CD4-positive, alpha-beta T cell treated with Interleukin-6 at 100 ng/mL for 8 hours (primary cell): ENCODE results near the gene KRTAP20-3.

Source experiments
- DNase-seq: peaks from one replicate; pipeline ENCODE4 v3.0.0-alpha.2; 2020; ENCODE audit warnings: mixed read lengths, low spot score

The KRTAP20-3 gene

DNA sequence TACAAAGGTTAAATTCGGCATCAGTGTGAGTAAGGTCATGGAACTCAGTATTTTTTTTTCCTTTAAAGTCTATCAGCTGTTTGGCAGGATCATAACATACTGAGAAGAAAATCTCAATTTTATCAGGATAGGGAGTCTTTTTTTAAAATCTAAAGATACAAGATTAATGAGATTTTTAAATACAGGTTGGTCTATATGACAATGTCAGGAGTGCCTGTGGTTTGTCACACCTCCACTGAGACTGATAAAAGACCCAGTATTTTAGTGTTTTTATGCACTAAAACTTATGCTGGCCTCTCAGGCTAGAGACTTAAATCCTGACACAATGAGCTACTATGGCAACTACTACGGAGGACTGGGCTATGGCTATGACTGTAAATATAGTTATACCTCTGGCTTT, at the start of gene KRTAP20-3:
Gene KRTAP20-3, plus strand, starts transcription at position 301 of the 400 bp plus-strand sequence.
- no peak for DNase-seq

DNA sequence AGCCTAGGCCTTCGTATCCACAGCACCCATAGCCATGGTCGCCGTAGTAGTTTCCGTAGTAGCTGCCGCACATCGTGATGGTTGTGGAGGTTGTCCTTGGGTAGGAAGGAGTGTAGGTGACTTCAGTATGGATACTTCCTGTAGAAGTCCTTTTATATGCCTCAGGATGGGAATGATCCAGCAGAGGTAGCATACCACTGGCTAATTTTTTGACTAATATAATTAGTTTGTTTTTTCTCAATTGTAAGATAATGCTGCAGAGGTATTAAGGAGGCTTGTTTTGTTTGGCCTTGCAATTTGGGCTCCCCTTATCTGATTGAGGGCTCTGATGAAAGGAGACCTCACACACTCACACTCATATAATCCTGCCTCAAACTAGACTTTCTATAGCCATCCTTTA, 43.9 kb upstream of the KRTAP20-3 start, which contains the start of gene KRTAP6-2:
Gene KRTAP6-2, minus strand, starts transcription at position 101 of the 400 bp plus-strand sequence. Its CDS starts 28 bp downstream, at position 73.
- no peak for DNase-seq

- DNase-seq, result no peak
Observed at GRCh38 chr21:30600787-30601186, 41.9 kb upstream of the KRTAP20-3 start, which contains the start of gene KRTAP22-1. Gene KRTAP22-1, plus strand, starts transcription at chr21:30601087.

- DNase-seq, result no peak
Observed at GRCh38 chr21:30605968-30606367, 36.7 kb upstream of the KRTAP20-3 start.

DNA sequence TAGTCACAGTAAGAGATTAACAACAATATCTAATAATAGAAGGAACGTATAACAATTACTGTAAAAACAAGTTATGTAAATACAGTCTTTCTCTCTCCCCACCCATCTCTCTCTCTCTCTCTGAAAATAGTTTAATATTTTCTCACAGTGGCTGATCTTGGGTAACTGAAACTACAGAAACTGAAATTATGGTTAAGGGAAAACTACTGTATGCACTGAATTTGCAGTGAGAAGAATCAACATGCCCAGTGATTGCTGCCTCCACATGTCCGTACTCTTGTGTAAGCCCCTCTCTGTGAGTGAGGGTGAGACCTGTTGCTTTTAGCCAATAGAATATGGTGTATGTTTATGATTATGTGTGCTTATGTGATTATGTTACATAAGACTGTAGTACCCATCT, 30.5 kb upstream of the KRTAP20-3 start:
- DNase-seq, result no peak

- no peak for DNase-seq
Observed at GRCh38 chr21:30613836-30614235, 28.8 kb upstream of the KRTAP20-3 start, which contains the start of gene KRTAP6-1. Gene KRTAP6-1, minus strand, starts transcription at chr21:30613930. Its CDS starts 26 bp downstream, at chr21:30613904.

GRCh38 chr21:30615199-30615598, 27.5 kb upstream of the KRTAP20-3 start:
- DNase-seq, result no peak

GRCh38 chr21:30616125-30616524, 26.5 kb upstream of the KRTAP20-3 start, which contains the start of gene KRTAP20-1:
Gene KRTAP20-1, plus strand, starts transcription at chr21:30616425. Its CDS starts 30 bp downstream, at chr21:30616455.
- no peak for DNase-seq

DNA sequence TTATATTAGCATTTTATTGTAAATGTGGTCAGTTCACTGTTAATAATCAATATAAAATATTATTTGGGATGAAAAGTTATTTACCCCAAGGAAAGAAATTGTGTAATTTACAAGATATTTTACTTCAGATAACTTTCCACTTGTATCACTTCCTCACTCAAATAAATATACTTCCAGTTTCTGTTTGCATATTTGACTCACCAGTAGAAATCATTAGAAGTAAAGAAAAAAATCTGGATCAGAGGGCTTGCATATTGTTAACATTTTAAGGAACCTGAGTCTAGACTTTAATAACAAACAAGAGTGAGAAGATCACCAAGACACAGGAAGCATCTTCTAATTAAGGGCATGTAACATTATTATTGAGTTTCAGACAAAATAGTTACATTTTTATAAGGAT, 22.6 kb upstream of the KRTAP20-3 start:
- DNase-seq, result no peak

DNA sequence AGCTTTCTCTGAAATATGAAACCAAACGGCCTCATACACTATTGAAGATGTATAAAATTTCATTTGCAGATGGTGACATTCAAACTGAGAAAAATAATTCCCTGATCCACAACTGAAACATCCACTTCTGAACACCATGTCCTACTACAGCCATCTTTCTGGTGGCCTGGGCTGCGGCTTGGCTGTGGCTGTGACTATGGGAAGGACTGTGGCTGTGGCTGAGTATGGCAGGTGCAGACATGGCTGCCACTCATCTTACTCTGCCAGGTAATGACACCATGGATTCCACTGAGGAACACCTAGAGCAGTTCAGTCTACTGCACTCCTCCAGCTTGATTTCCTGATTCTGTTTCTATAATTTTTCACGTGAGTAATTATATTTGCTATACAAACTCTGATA, 22.1 kb upstream of the KRTAP20-3 start, which contains the start of gene KRTAP20-4:
Gene KRTAP20-4, plus strand, starts transcription at position 106 of the 400 bp plus-strand sequence.
- DNase-seq, result no peak

- DNase-seq, result no peak
Observed at GRCh38 chr21:30623362-30623761, 19.3 kb upstream of the KRTAP20-3 start.

DNA sequence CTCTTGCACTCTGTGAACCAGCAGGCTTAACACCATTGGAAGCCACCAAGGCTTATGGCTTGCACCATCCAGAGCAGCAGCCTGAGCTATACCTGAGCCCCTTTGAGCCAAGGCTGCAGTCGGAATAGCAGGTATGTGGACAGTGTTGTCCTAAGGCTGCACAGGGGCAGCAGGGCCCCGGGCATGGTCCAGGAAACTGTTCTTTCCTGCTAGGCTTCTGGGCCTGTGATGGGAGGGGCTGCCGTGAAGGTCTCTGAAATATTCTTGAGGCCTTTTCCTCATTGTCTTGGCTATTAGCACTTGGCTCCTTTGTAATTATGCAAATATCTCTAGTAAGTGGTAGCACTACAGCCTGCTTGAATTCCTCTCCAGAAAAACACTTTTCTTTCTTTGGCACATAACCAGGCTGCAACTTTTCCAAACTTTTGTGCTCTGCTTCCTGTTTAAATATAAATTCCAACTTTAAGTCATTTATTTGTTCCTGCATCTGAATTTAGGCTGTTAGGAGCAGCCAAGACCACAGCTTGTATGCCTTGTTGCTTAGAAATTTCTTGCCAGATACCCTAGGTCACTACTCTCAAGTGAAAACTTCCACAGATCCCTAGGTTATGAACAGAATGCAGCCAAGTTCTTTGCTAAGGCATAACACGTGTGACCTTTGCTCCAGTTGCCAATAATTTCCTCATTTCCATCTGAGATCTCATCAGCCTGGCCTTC, 17.1 kb upstream of the KRTAP20-3 start:
- DNase-seq, result no peak

- DNase-seq, result no peak
Observed at GRCh38 chr21:30628109-30628508, 14.6 kb upstream of the KRTAP20-3 start.

DNA sequence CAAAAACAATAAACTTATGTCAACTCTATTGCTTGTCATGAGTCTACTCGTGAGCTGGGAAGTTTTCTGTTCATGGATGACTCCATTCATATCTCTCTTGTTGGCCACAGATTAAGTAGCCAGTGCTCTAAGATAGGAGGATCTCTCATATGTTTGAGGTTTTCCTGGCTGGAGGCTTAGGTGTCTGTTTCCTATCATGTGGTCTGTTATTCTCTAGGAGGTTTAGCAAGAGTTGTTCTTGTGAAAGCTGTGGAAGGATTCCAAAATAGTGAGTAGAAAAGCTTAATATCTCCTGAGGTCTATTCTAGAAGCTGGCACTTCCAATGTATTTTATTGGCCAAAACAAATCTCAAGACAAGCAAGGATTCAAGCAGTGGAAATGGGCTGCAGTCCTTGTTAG, 13.5 kb upstream of the KRTAP20-3 start:
- no peak for DNase-seq

GRCh38 chr21:30634906-30635305, 7.8 kb upstream of the KRTAP20-3 start, which contains the start of gene KRTAP20-2:
Gene KRTAP20-2, plus strand, starts transcription at chr21:30635206. Its CDS starts 58 bp downstream, at chr21:30635264.
- no peak for DNase-seq

- no peak for DNase-seq
Observed at GRCh38 chr21:30638686-30639085, 4.0 kb upstream of the KRTAP20-3 start.

GRCh38 chr21:30646904-30647414, 4.3 kb downstream of the KRTAP20-3 start:
- no peak for DNase-seq

- no peak for DNase-seq
Observed at GRCh38 chr21:30652891-30653290, 10.2 kb downstream of the KRTAP20-3 start.

- DNase-seq, result no peak
Observed at GRCh38 chr21:30668776-30669175, 26.1 kb downstream of the KRTAP20-3 start.

- no peak for DNase-seq
Observed at GRCh38 chr21:30672985-30673650, 30.5 kb downstream of the KRTAP20-3 start.

DNA sequence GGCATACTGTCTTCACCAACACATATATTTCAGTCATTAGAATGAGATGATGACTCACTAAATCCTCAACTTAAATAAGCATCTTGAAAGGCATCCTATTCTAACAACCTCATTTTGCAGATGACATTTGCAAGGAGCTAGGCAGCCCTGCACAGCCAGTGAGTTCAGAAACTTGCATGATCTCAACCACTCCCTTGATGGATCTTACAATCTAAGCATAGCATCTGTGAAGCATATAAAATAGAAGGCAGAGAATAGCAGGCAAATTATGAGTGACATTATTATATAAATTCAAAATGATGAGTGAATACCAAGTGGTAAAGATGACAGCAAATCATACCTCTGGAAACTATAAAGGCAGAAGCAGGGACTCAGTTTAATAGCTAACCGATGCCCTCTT, 31.6 kb downstream of the KRTAP20-3 start:
- no peak for DNase-seq

- no peak for DNase-seq
Observed at GRCh38 chr21:30676737-30677136, 34.1 kb downstream of the KRTAP20-3 start.

- DNase-seq, result no peak
Observed at GRCh38 chr21:30680586-30680985, 37.9 kb downstream of the KRTAP20-3 start.
